GM23248 (cell line): ENCODE results near the gene OR8G5. TPM values are rescaled to one million over a fixed set of nuclear protein-coding genes. Genes with fewer than 3 reads are reported as not detected.

Experiments
- DNase-seq: peaks from one replicate; pipeline ENCODE4 v3.0.0-alpha.2; 2015
- H2AFZ ChIP-seq: fragments of 200-600 bp; sonication (generic); 2 replicates; pipeline ENCODE4 v1.6.1; 2016; ENCODE audit warnings: antibody characterized with exemption
- H3F3A ChIP-seq: fragments of 200-600 bp; sonication (generic); 2 replicates; pipeline ENCODE4 v1.6.1; 2016; ENCODE audit warnings: mild to moderate bottlenecking, antibody characterized with exemption, mixed run types; ENCODE audit not compliant: insufficient read depth
- H3K27ac ChIP-seq: fragments of 200-600 bp; sonication (generic); 2 replicates; pipeline ENCODE4 v1.5.1; 2016; ENCODE audit warnings: mild to moderate bottlenecking
- H3K27me3 ChIP-seq: fragments of 200-600 bp; sonication (generic); replicated peaks from 2 replicates; pipeline ENCODE4 v1.6.1; 2016; ENCODE audit warnings: mild to moderate bottlenecking; ENCODE audit not compliant: insufficient read depth
- H3K36me3 ChIP-seq: fragments of 200-600 bp; sonication (generic); 2 replicates; pipeline ENCODE4 v1.6.1; 2016; ENCODE audit warnings: low read depth, mild to moderate bottlenecking
- H3K4me1 ChIP-seq: fragments of 200-600 bp; sonication (generic); 2 replicates; pipeline ENCODE4 v1.6.1; 2016; ENCODE audit warnings: mild to moderate bottlenecking; ENCODE audit not compliant: insufficient read depth
- H3K4me2 ChIP-seq: fragments of 200-600 bp; sonication (generic); one replicate; pipeline ENCODE4 v1.6.1; 2016; ENCODE audit warnings: mild to moderate bottlenecking; ENCODE audit not compliant: unreplicated experiment
- H3K4me3 ChIP-seq: fragments of 200-600 bp; sonication (generic); 2 replicates; pipeline ENCODE4 v1.5.1; 2016; ENCODE audit warnings: mild to moderate bottlenecking
- H3K79me2 ChIP-seq: fragments of 200-600 bp; sonication (generic); 2 replicates; pipeline ENCODE4 v1.6.1; 2016; ENCODE audit warnings: mild to moderate bottlenecking; ENCODE audit not compliant: insufficient read depth
- H3K9ac ChIP-seq: fragments of 200-600 bp; sonication (generic); 2 replicates; pipeline ENCODE4 v1.6.1; 2016; ENCODE audit warnings: mild to moderate bottlenecking
- H3K9me2 ChIP-seq: fragments of 200-600 bp; sonication (generic); 2 replicates; pipeline ENCODE4 v1.6.1; 2016; ENCODE audit warnings: mixed run types, mild to moderate bottlenecking, moderate library complexity; ENCODE audit not compliant: insufficient read depth
- H3K9me3 ChIP-seq: fragments of 200-600 bp; sonication (generic); one replicate; pipeline ENCODE4 v1.6.1; 2017; ENCODE audit warnings: low read depth
- H4K20me1 ChIP-seq: fragments of 200-600 bp; sonication (generic); 2 replicates; pipeline ENCODE4 v1.6.0; 2016; ENCODE audit not compliant: insufficient read depth
- EZH2 ChIP-seq: fragments of 200-600 bp; sonication (generic); IDR thresholded peaks from 2 replicates; pipeline ENCODE4 v1.6.1; 2018; ENCODE audit warnings: antibody characterized with exemption, mild to moderate bottlenecking; ENCODE audit not compliant: insufficient read depth, poor library complexity, severe bottlenecking
- EZH2phosphoT487 ChIP-seq: fragments of 200-600 bp; sonication (generic); IDR thresholded peaks from 2 replicates; pipeline ENCODE4 v1.6.1; 2018; ENCODE audit warnings: antibody characterized with exemption, moderate library complexity, mild to moderate bottlenecking, low read depth; ENCODE audit not compliant: insufficient read depth
- WGBS, 2 experiments: methylation state at CpG; one replicate each; pipeline ENCODE4 v1.1.6; 2015 to 2017; ENCODE audit warnings: low lambda C conversion rate in 2 of 2, low coverage in 1 of 2; ENCODE audit errors: missing lambda C conversion rate in 2 of 2; 5-methylcytosine and 5-hydroxymethylcytosine counted together
- in situ Hi-C: fragments of 300-500 bp; cut with MboI; formaldehyde crosslinking; loops from 2 replicates; pipeline ENCODE4 v1.15.0; 2020
- polyA plus RNA-seq: library from polyadenylated mRNA; unstranded; fragments of >200 nt; fragmentation: Nextera tagmentation; extraction: Ambion mirVana; gene quantifications from 2 replicates; pipeline ENCODE4 v1.2.1, GENCODE V29; 2016
- total RNA-seq: library from RNA; depleted of rRNA; stranded (reverse); fragments of >200 nt; shearing (Covaris generic); gene quantifications from 2 replicates; pipeline ENCODE4 v1.2.3, GENCODE V29; 2014

OR8G5 gene
- total and polyA plus RNA-seq, 2 experiments from 2014 or later, result not detected

DNA sequence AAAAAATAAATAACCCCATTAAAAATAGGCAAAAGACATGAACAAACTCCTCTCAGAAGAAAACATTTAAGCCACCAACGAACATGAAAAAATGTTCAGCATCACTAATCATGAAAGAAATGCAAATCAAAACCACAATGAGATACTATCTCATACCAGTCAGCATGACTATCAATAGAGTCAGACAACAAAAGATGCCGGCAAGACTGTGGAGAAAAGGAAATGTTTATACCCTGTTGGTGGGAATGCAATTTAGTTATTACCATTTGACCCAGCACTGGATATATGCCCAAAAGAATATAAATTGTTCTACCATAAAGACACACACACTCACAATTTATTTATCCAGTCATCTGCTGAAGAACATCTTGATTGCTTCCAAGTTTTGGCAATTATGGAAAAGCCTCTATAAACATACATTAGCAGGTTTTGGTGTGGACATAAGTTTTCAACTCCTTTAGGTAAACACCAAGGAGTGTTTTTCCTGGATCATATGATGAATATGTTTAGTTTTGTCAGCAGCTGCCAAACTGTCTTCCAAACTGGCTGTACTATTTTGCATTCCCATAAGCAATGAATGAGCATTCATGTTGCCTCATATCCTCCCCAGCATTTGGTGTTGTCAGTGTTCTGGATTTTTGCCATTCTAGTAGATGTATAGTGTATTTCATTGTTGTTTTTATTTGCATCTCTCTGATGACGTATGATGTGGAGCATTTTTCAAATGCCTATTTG lies 29.6 kb downstream of the OR8G5 start:
- 0 to 1% methylated on average over 3 of the region's 3 CpGs for WGBS, 2 experiments
- H3F3A ChIP-seq, result peaks cover 13% of the 10 kb centered on the region
- H3K4me2 ChIP-seq, result peak overlapping the region; percentile 50
- no peaks in the 10 kb centered on the region for H3K9me3 ChIP-seq
- H3K27me3 ChIP-seq, result peaks cover 11% of the 10 kb centered on the region; the same call in 1 of the 2 replicates
- no peaks in the 10 kb centered on the region for H3K79me2 ChIP-seq
- no peaks in the 10 kb centered on the region for H3K9me2 ChIP-seq
- H3K27ac ChIP-seq, result peak overlapping the region; percentile 56
- in situ Hi-C loops, result no loop called here
- peaks cover 14% of the 10 kb centered on the region for H3K4me1 ChIP-seq
- no peak overlapping the region for H3K4me3 ChIP-seq
- no peak overlapping the region for H2AFZ ChIP-seq
- no peak overlapping the region for H3K9ac ChIP-seq
- no peaks in the 10 kb centered on the region for H3K36me3 ChIP-seq
- TF ChIP-seq EZH2phosphoT487 (0 out of 2 replicates have a peak, but pooled peaks have one; percentile 46), EZH2 (no peak)
- DNase-seq, result peak; percentile 75
- H4K20me1 ChIP-seq, result no peaks in the 10 kb centered on the region

- Histone ChIP-seq H3K27ac (no peak overlapping the region), H3F3A (no peaks in the 10 kb centered on the region), H4K20me1 (no peaks in the 10 kb centered on the region), H3K9ac (no peak overlapping the region), H3K9me2 (no peaks in the 10 kb centered on the region), H3K79me2 (no peaks in the 10 kb centered on the region), H3K27me3 (peaks cover 18% of the 10 kb centered on the region), H3K4me3 (no peak overlapping the region), H3K4me1 (0 out of 2 replicates have a peak, but pooled peaks cover 9% of the 10 kb centered on the region), H3K4me2 (no peak overlapping the region), H3K9me3 (no peaks in the 10 kb centered on the region), H3K36me3 (no peaks in the 10 kb centered on the region), H2AFZ (no peak overlapping the region)
- 59 to 93% methylated on average over 1 of the region's 1 CpG for WGBS, 2 experiments
- in situ Hi-C loops, result no loop called here
- DNase-seq, result no peak
- no peak for TF ChIP-seq EZH2phosphoT487
- TF ChIP-seq EZH2, result no peak
Observed at GRCh38 chr11:124294687-124295086, 38.5 kb downstream of the OR8G5 start.

GRCh38 chr11:124296016-124296415 lies 39.8 kb downstream of the OR8G5 start:
- Histone ChIP-seq H3K27ac (no peak overlapping the region), H3K9ac (no peak overlapping the region), H2AFZ (no peak overlapping the region), H3K79me2 (no peaks in the 10 kb centered on the region), H4K20me1 (no peaks in the 10 kb centered on the region), H3K27me3 (peaks cover 12% of the 10 kb centered on the region), H3K9me3 (no peaks in the 10 kb centered on the region), H3K36me3 (no peaks in the 10 kb centered on the region), H3K4me2 (no peak overlapping the region), H3K4me1 (0 out of 2 replicates have a peak, but pooled peaks cover 9% of the 10 kb centered on the region), H3F3A (no peaks in the 10 kb centered on the region), H3K4me3 (no peak overlapping the region), H3K9me2 (no peaks in the 10 kb centered on the region)
- TF ChIP-seq EZH2 (no peak), EZH2phosphoT487 (no peak)
- in situ Hi-C loops, result no loop called here
- DNase-seq, result no peak

DNA sequence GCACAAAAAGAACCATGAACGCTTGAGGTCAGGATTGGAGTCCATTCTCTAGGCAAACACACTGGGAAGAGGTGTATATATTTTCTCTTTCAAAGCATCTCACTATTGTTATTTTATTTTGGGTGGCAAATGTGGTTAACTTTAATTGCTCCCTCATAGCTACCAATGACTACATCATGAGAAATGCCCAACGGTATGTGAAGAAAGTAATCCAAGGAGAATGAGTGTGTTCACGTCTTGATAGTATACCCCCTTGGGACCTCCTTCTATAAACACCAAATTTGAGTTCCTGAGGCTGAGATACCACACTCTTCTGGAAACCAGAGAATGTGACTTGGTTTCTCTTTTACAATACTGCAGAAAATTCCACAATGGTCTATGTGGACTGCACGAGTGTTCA lies 41.7 kb downstream of the OR8G5 start:
- 29 to 34% methylated on average over 4 of the region's 4 CpGs for WGBS, 2 experiments
- Histone ChIP-seq H3K36me3 (no peaks in the 10 kb centered on the region), H3K4me2 (peak overlapping the region; percentile 34), H3K4me1 (0 out of 2 replicates have a peak, but pooled peaks cover 9% of the 10 kb centered on the region), H3K9ac (no peak overlapping the region), H3K27me3 (peaks cover 21% of the 10 kb centered on the region), H3K4me3 (no peak overlapping the region), H3K9me2 (no peaks in the 10 kb centered on the region), H3K79me2 (no peaks in the 10 kb centered on the region), H4K20me1 (no peaks in the 10 kb centered on the region), H3K9me3 (no peaks in the 10 kb centered on the region), H3K27ac (no peak overlapping the region), H2AFZ (no peak overlapping the region), H3F3A (no peaks in the 10 kb centered on the region)
- TF ChIP-seq EZH2 (no peak), EZH2phosphoT487 (no peak)
- in situ Hi-C loops, result no loop called here
- DNase-seq, result peak; percentile 77
